ENCODE measurements around the gene DCLK2.

The DCLK2 gene

DNA sequence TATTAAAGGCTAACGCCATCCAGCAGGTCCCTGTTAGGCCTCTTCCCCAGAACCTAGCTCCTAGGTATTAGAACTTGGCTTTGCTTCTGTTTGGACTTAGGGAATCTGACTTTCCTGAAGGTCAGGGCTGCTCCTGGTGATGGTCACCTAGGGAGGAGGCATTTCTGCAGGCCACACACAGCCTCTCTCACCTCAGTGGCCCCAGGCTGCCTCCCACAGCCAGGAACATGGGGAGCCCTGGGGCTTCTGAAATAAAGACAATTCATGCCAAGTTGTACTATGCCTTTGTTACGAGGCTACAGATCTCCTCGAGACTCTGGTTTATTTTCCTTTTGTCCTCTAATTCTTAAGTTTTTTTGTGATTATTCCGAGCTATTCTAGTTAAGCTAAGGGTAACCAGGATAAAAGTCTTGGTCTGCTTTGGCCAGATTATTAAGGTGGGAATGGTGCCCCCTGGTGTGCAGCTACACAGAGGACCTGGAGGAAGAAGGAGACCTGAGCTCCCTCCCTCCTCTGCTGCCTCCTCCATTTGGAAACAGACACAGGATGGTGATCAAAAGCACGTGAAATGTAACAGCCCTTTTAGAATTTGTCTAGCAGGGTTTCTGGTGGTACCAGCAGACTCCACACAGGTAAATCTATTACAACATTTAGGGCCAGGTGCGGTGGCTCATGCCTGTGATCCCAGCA is 131.0 kb downstream of the DCLK2 start:
- DNase-seq (ENCODE audit: low read depth) = no peak

DNA sequence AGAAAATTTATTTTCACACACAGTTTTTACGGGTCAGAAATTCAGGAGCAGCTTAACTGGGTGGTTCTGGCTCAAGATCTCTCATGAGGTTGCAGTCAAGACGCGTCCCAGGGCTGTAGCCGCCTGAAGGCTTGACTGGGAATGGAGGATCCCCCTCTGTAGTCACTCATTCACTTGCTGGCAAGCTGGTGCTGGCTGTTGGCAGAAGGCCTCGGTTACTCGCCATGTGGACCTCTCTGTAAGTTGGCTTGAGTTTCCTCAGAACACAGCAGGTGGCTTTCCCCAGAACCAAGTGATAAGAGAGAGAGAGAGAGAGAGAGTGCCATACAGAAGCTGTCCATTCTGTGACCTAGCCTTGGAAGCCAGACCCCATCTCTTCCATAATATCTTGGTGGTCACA is 132.8 kb downstream of the DCLK2 start:
- DNase-seq (ENCODE audit: low read depth) = no peak

DNA sequence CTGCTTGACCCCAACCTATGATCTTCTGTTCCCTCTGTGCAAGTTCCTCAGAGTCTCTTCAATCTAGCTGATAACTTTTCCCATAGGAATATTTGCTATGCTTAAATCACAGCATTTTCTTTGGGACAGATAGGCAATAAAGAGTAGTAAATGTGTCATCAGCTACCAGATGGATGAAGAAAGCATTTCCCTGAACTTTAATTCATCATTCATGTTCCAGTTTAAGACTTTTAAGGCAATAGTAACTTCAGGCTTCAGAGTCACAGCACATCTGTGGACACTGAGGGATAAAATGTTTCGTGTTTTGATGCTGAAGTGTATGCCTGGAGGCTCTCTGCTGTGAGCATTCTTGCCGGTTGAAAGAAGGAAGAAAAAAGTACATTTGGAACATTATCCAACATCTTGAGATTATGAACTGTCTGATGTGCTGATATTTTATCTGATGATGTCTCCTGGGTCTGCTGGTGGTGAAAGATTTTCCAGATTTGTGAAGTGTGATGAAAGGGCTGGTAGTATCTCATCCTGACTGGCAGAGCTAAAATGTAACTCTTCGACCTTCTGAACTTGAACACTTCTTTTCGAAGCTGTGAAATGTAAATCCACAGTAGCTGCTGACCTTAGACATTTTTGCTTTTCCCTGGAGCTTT is 133.7 kb downstream of the DCLK2 start:
- no peak for DNase-seq (ENCODE audit: low read depth)

DNA sequence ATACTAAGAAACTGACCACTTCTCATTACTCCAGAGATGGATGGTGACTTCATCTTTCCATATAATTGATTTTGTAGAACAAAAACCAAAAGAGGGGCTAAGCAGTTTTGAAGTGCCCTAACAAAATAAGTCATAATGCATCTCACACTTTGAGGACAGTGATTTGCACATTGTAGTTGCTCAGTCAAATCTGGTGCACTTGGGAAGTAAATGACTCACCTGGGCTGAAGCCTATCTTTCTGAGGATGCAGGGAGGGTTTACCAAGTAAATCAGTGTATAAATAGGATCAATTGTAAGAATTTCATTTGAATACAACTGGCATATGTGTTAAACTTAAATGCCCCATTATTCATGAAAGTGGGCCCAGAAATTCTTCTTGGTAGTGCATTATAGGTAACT is 134.2 kb downstream of the DCLK2 start:
- no peak for DNase-seq (ENCODE audit: low read depth)

DNA sequence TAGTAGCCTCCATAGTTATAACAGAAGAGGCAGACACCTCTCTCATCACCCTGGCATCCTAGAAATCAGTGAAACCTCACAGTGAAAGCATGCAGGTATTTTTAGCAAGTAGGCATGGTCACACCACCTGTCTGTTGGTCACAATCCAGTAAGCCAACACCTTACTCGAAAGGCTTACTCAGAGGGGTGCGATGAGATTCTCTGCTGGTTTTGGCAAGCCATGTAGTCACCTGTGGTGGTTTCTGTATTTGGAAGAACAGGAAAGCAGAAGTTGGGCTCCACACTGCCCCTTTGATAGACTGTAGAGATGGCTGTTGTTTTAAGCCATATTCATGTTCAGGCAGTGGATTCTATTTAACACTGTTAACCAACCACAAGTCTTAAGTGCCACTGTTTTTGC is 134.7 kb downstream of the DCLK2 start:
- DNase-seq (ENCODE audit: low read depth) = no peak

DNA sequence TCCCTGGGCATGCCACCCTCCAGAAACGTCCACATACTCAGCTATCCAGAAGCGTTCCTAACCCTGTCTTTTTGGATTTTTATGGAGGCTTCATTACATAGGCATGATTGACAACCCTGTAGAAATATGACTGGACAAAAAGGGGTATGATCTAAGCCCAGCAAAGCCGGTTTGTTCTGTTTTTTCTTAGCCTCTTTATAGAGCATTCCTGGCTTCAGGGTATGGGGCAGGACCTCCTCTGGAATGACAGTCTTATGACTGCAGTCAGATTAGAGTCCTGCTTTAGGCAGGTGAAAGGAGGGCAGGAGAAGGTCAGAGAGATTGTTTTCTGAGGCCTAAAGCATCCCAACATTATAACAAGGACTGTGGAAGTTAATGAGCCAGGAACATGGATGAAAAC is 137.4 kb downstream of the DCLK2 start:
- no peak for DNase-seq (ENCODE audit: low read depth)

DNA sequence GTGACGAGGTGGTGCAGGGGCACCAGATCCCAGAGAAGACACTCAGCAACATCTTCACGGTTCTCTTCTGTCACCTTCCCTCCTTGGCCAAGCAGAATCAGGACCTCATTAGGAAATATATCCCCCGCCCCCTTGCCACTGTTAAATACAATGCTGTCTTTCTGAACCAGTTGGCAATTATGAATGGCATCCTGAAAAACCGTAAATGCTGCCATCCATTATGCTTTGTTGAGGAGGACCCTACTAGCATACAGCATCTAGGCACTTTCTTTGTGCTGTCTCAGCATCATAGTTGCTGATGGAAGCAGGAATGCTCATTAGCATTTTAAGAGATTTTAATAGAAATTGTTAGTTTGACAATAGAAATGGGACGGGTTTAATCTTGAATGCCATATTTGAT is 138.5 kb downstream of the DCLK2 start:
- no peak for DNase-seq (ENCODE audit: low read depth)

DNA sequence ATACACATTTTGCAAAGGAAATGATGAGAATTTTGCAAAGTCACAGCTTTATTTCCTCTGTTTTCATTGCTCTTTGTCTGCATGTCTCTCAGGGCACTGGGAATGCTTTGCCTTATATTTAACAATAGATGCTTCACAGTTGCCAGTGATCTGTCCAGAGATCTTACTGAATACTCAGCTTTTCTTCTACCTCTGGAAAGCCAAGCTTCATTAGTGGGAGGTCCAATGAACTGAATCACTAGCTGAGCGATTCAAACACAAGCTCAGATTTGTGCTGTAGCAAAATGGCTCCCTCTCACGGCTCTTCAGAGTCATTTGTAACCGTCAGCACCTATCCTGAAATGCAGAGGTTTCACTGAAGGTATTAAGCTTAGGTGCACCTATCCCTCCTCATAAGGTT is 138.9 kb downstream of the DCLK2 start:
- DNase-seq (ENCODE audit: low read depth) = peak; percentile 63

DNA sequence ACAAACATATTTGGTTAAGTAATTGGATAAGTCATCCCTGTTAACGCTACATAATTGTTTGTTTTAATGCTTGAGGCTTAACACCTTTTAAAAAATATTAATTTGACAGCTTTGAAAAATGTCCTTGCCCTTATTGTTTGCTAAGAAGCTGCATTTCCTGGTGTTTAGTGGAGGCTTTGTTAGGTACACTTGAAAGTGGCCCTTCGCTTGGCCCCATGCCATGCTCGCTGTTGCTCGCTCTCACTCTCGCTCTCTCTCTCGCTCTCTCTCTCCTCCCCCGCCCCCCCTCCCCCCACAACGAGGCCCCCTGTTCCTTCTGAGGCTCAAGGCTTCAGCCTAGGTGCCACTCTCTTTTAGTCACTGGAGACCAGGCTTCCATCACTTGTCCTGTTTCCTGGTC is 139.6 kb downstream of the DCLK2 start:
- DNase-seq (ENCODE audit: low read depth) = no peak

DNA sequence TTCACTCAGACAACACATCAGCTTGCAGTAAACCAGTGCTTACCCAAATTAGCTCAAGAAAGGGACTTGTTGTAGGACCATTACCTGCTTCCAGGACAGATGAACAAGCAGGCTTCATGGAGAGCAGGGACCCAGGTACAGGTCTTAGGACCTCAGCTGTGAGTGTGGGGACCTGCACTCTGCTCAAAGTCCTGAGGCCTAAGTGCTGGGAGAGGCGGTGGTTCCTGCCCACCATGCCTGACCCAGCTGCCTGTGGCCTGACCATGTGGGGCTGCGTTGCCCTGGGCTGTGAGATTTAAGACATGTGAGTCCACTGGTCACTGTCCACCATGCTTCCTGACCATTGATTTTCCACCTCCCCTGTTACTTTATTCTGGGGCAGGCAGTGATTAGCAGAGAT is 140.2 kb downstream of the DCLK2 start:
- no peak for DNase-seq (ENCODE audit: low read depth)

DNA sequence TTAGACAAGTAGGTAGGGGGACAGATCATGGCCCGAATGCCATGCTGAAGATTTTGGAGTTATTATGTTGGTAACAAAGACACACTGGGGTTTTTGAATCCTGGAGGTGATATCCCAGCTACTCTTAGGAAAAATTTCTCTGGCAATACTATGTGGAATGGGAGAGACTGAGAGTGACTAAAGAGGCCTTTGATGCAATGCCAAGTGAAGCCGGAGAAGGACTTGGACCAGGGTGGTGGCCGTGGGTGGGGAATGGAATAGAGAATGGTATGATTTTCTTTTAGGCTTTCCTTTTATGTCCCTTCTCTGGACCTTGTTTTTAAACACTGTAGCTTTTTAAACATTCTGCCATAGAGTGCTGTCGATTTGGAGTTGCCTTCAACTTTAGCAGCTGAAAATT is 141.6 kb downstream of the DCLK2 start:
- DNase-seq (ENCODE audit: low read depth) = peak; percentile 43

DNA sequence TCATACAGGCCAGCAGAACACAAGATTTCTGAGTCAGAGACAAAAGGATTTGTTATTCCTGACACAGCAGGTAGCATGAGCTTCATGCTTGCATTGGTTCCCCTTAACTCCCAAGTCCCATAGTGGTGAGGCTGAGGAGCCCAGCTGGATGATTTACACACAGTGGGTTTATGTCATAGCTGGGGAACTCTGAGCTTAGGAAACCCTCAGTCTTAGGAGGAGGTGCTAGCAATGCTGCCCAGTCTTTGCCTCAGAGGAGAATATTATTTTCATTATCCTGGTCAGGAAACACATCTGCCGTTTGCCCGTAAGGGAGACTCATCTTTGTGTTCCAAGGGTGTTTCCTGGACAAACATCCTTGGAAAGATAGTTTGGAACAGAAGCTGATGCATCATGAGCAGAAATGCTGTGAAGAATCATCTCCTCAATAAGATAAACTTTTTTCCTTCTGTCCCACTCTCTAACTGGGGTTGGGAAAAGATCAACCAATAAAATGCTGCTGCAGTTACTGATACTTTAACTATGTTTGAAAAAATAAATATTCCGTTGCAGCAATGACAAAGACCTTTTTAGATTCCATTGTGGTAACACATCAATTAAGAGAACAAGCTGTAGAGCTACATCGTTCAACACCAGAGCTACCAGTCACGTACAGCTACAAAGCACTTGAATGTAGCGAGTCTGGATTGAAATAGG is 146.8 kb downstream of the DCLK2 start:
- DNase-seq (ENCODE audit: low read depth) = peak; percentile 87

DNA sequence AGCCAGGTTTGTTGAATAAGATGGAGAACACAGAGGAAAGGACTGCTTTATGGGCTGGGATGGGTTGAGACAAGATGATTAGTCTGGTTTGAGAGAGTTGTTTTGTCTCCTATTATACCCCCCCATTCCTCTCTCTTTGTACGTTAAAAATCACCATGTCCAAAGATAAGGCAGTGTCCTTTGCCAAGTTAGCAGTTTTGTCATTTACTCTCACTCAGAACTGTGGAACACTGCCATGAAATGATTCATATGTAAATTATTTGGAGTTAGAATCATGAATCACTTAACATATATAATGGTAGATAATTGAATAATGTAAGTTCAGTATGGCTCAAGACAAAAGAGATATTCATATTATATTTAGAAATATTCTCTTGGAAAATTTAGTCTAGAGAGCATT is 151.3 kb downstream of the DCLK2 start:
- DNase-seq (ENCODE audit: low read depth) = no peak

DNA sequence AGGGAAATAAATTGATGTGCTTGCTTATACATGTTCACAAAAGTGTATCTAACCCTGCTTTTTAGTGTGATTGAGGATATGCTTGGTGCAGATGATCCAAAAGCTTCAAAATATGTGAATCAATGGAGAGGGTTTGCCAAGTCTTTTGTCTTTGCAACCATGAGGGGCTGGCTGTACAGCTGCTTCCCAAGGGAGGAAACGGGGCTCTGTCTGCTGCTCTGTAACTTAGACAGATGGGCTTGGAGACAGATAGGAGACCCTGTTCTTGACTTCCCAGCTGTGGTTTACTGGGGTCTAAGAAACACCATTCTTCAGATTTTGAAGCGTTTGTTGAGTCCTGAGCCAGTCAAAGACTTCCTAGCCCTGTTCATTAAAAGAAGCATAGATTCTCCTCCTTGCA is 152.3 kb downstream of the DCLK2 start:
- no peak for DNase-seq (ENCODE audit: low read depth)

DNA sequence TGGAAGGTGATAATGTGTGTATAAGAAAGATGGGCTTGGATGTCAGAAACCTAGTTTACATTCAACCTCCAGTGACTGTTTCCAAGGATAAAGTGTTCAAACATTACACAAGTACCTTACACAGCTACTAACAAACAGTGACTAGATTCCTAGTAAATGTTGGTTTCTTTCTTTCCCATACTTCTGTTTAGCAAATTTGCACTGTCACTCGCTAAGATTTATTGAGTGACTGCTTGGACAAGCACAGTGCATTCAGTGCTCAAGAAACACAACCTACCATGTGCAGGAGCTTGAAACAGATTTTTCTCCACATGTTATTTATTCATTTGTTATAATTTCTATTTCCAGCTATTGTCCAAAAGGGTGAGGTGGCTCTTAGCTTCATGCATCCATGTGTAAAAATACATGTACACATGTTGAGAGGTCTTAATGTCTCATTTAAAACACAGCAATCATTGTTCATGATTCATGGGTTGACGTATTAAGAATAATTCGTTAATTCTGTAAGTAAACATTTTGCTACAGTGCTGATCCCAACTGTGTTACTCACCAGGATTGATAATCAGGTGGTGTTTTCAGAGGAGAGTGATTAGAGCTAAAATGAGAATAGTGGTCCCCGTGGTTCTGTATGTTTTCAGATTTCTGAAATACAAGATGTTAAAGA is 153.0 kb downstream of the DCLK2 start:
- DNase-seq (ENCODE audit: low read depth) = no peak

DNA sequence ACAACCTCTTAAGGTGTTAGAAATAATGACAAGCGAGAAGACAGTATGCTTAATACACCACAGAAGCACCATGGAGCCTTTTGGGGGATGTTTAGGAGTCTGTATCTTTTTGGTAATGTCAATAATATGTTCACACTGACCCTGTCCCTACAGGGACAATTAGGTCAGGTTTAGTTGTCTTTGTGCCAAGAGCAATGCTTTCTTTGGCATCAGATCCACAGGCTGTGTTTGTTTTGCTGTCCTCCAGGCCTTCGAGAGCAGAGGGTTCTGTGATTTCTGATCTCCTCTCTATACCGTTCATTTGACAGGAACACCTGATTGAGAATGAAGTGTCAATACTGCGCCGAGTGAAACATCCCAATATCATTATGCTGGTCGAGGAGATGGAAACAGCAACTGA is 153.8 kb downstream of the DCLK2 start:
- no peak for DNase-seq (ENCODE audit: low read depth)

DNA sequence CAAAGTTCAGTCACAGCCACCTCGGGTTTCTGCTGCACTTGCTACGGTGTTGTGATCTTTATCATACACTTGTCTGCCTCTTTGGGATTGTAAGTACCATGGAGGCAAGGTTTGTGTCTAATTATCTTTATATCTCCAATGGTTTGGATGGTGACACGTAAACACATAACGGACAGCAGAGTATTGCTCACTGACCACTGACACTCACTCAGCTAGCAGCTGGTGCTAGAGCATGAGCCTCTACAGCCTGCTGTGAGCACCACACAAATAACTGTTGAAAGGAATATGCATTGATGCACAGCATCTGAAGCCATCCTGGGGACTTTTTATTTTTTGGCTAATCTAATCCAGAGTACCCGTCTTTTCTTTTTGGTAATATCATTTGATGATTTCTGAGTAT is 156.0 kb downstream of the DCLK2 start:
- no peak for DNase-seq (ENCODE audit: low read depth)

DNA sequence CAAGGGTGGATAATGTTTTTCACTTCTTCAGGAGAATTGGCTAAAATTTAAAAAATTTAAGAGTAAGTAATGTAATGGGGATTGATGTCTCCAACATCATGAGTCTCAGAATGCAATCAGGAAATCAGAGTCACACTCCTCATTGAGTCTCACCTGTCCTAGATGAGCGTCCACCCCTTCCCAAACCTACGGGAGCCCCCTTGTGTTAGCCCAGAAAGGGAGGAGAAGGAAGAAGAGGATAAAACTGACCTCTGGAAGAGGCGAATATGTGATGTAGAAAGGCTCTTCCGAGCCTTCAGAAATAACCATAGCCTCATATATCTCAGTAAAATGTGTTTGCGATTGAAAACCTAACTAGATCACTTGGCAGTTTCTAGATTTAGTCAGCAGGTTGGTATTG is 157.1 kb downstream of the DCLK2 start:
- no peak for DNase-seq (ENCODE audit: low read depth)

DNA sequence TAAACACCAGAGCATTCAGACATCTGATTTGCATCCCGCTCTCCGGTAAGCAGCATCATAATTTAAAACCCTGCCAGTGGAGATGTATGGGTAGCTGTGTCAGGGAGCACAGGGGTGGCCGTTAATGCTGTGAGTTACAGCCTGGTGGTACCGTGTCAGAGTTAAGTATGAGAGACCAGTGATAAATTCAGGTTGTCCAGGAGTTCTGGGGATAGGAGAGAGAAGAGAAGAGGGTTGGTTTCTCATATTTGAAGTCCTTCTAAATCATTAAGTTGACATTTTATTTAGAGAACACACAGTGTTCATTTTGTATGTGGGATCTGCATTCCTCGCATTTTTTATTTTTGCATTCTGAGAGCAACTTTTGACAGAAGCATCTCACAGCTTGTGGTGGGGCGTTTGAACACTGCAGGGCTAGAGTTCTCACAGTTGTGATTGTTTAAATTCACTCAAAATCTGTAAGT is 157.6 kb downstream of the DCLK2 start:
- no peak for DNase-seq (ENCODE audit: low read depth)

DNA sequence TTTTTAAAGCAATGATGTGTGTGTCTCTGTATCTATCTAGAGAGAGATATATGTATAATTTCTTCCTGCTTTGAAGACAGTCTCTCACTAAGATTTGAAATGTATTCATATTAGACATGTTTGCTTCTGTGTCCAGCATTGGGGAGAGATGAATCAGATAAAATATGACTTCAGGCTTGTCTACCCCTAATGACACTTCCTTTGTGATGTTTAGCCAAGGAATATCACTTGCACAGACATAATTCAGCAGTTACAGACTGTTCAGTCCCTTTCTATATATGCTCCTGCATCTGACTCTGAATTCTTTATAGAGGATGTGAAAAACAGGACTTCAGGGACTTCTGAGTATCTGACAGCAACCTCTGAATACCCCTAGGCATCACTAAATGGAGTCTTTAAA is 158.4 kb downstream of the DCLK2 start:
- DNase-seq (ENCODE audit: low read depth) = no peak

DNA sequence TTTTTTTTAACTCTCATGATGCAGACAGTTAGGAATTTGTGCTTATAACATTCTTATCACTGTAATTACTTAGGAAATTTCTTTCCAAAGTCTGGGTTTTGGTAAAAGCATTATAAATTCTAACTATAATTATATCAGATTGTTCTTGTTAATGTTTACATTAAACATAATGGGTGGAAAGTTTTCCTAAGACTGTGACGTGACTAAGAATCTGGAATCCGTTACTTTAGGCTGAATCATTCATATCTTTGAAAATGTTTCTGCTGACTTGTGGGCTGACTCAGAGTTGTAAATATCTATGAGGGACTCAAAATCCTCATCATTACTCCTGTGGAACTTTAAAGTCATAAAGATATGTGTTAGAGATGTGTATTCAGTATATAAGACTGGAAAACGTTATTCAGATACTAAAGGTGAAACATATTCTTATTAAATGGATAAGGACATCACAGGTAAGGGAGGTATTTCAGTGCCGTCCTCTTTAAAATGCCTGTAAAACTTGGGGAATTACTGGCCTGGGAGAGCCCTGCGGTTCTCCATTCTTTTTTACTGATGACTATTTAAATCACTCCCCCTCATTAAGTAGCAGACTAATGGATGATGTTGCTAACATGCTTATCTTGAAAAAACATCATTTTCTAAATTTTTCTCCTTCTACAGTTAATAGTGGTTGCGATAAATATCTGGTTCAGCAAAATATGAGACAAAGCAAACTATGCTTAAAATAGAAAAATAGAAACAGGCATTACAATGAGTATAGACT is 159.0 kb downstream of the DCLK2 start:
- peak; percentile 90 for DNase-seq (ENCODE audit: low read depth)

DNA sequence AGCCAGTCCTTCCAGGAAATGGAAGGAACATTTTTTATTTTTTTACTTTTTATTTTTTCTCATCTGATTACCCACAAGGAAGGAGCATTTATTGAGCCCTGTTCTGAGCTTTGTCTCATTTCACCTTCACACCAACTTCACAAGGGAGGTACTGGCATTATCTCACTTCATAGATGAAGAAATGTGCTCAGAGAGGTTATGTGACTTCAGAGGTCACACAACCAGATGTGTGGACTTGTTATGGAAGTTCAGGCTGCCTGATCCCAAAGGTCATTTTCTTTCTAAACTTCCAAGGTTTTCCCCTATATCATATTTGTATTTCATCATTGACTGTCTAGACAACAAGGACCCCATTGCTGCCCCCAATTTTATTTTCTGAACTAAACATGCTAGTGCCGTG is 160.3 kb downstream of the DCLK2 start:
- no peak for DNase-seq (ENCODE audit: low read depth)
